ENCODE measurements around the gene QRICH1. TPM values are rescaled to one million over a fixed set of nuclear protein-coding genes. Genes with fewer than 3 reads are reported as not detected.
"Not testable (repeated sequence)": the region's sequence is repeated elsewhere in the genome, so short reads cannot be mapped to it uniquely, and the experiment has no call there.

Gene QRICH1
- total RNA-seq, 1 donor from 2014 or later = 147 TPM

DNA sequence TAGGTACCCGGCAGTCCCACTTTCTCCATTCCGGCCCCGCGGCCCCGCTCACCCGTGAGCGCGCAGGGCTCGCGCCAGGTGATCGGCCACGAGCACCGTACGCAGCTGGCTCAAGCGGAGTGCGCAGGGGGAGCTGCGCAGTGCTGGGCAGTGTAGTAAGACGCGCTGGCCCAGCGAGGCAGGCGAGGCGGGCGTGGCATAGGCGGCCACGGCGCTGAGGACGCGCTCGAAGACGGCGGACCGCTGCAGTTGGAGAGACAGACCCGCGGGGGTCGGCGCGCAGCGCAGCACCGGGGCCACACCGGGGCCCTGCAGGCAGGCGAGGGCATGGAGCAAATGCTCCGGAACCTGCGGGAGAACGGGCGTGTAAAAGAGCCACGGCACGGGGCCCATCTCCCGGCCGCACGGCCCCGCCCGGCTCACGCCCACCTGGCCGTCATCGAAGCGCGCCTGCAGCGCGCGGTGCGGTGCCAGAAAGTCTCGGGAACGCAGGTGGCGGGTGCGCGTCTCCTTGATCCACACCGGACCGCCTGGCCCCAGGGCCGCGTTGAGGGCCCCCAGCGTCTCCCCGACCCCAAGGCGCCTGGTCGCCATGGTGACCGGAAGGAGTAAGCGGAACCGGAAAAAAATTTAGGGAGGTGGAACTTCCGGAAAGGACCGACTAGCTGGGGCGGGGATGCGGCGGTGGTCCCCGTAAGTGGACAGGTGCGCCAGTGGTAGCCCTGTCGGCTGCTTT, 75.7 kb downstream of the QRICH1 start, which contains the start of gene DALRD3:
Gene DALRD3 (minus strand): TSS at position 610 of the 736 bp plus-strand sequence. CDS start 16 bp downstream, at position 594.
- no peaks in the 10 kb centered on the region for H3K27me3 Mint-ChIP-seq (ENCODE audit: insufficient read depth)
- H3K36me3 Mint-ChIP-seq (ENCODE audit: low read depth) = peaks cover 23% of the 10 kb centered on the region
- H3K27ac Mint-ChIP-seq = peak within 1 kb of the TSS; percentile 86
- H3K9me3 Mint-ChIP-seq = no peaks in the 10 kb centered on the region
- peak; percentile 65 for DNase-seq (ENCODE audit: low spot score)
- H3K4me1 Mint-ChIP-seq (ENCODE audit: low read depth) = peaks cover 17% of the 10 kb centered on the region
- intact Hi-C loops (cut with micrococcal nuclease) = loop anchor here (1.0 kb wide), 2 partner anchors 11 to 29 kb away; partner anchors contain the start of gene WDR6
- H3K4me3 Mint-ChIP-seq = peak within 1 kb of the TSS; percentile 91

DNA sequence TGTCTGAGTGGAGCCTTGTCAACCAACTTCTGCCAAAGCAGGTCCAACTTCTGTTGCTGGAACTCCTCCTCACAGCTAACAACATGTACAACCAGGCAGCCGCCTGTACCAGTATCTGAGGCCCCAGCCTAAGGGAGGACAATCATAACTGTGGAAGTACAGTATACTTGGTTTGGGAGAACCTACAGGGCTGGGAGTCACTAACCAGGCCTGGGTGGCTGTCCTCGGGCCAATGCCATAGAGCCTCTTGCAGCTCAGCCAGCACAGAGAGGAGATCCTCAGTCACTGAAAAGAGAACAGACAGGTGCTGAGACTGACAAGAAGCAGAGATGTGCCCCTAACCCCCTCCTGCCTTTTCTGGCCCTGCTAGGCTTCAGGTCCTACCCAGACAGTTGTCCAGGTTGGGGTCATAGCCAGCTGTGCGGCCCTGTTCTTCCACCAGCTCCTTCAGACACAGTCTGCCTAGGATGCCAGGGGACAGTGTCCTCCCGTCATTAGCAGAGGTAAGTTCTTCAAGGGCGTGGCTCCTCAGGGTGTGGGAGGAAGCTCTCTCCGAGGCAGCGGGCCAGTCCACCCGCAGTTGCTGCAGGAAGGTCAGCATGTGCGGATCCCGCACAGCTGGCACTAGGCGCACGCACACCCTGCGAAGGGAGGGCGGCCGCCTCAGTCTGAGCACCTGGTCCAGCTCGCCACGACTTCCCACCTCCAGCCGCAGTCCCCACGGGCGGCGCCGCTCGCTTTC, 76.5 kb downstream of the QRICH1 start:
- peaks cover 14% of the 10 kb centered on the region for H3K4me1 Mint-ChIP-seq (ENCODE audit: low read depth)
- H3K27me3 Mint-ChIP-seq (ENCODE audit: insufficient read depth) = no peaks in the 10 kb centered on the region
- intact Hi-C loops (cut with micrococcal nuclease) = no loop called here
- H3K36me3 Mint-ChIP-seq (ENCODE audit: low read depth) = peaks cover 16% of the 10 kb centered on the region
- H3K27ac Mint-ChIP-seq = peak overlapping the region; percentile 81
- H3K9me3 Mint-ChIP-seq = no peaks in the 10 kb centered on the region
- no peak for DNase-seq (ENCODE audit: low spot score)
- H3K4me3 Mint-ChIP-seq = peak overlapping the region; percentile 91

DNA sequence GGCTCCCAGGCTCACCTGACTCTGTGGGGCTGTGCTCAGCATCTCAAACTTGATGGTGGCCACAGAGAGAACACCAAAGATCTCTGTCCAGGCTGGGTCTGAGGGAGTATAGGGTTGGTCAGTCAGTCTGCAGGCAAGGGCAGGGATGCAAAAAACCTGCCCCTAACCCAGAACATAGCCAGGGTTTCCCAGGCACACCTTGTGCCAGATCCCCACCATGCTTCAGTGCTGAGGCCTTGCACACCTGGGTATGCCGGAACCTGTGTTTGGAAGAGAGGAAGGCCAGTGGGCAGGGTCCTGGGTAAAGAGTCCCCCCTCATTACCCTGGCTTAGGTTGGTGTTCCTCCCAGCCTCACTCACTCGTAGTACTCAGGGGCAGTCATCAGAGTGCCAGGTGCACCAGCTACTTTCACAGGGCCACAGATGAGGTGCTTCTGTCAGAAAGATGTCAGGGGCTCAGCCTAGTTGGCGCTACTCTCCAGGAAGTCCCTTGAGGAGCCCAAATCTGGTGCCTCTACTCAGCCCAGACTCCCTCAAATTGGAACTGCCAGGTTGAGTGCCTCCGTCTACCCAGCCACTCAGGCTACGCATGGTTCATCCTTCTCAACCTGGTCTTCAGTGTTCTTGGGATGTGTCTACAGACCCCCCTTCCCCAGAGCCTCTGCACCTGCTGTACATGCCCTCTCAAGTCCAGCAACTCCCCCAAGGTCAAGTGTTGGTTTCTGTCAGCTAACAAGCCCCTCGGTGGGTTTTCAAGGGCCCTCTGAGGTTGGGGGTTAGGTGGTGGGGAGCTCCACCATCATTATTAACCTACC, 77.2 kb downstream of the QRICH1 start:
- Mint-ChIP-seq H3K9me3 (no peaks in the 10 kb centered on the region), H3K4me3 (peak overlapping the region; percentile 91), H3K27me3 (ENCODE audit: insufficient read depth) (no peaks in the 10 kb centered on the region), H3K4me1 (ENCODE audit: low read depth) (peaks cover 17% of the 10 kb centered on the region), H3K36me3 (ENCODE audit: low read depth) (peaks cover 20% of the 10 kb centered on the region), H3K27ac (no peak overlapping the region)
- intact Hi-C loops (cut with micrococcal nuclease) = no loop called here
- no peak for DNase-seq (ENCODE audit: low spot score)

- Mint-ChIP-seq H3K4me1 (ENCODE audit: low read depth) (peaks cover 17% of the 10 kb centered on the region), H3K4me3 (peak overlapping the region; percentile 54), H3K27me3 (ENCODE audit: insufficient read depth) (no peaks in the 10 kb centered on the region), H3K27ac (no peak overlapping the region), H3K9me3 (no peaks in the 10 kb centered on the region), H3K36me3 (ENCODE audit: low read depth) (peaks cover 18% of the 10 kb centered on the region)
- DNase-seq (ENCODE audit: low spot score) = no peak
- intact Hi-C loops (cut with micrococcal nuclease) = no loop called here
Measured at GRCh38 chr3:49015765-49016164, 78.1 kb downstream of the QRICH1 start.

DNA sequence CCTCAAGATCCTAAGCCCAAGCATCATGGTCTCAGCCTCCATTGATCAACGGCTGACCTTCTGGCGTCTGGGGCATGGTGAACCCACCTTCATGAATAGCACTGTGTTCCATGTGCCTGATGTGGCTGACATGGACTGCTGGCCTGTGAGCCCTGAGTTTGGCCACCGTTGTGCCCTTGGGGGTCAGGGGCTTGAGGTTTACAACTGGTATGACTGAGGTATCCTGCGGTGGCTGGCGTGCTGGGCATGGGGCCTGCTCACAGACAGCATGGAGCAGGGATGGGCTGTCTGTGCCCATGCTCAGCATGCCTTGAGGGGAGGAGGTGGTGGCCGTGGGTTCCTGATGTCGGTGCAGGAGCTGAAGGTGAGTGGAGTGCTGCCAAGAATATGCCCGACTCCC, 78.8 kb downstream of the QRICH1 start:
- intact Hi-C loops (cut with micrococcal nuclease) = no loop called here
- Mint-ChIP-seq H3K4me3 (no peak overlapping the region), H3K9me3 (no peaks in the 10 kb centered on the region), H3K27me3 (ENCODE audit: insufficient read depth) (no peaks in the 10 kb centered on the region), H3K36me3 (ENCODE audit: low read depth) (peaks cover 18% of the 10 kb centered on the region), H3K4me1 (ENCODE audit: low read depth) (peaks cover 14% of the 10 kb centered on the region), H3K27ac (no peak overlapping the region)
- DNase-seq (ENCODE audit: low spot score) = no peak

GRCh38 chr3:49013738-49014660, 79.9 kb downstream of the QRICH1 start:
- no peak overlapping the region for H3K27ac Mint-ChIP-seq
- H3K36me3 Mint-ChIP-seq (ENCODE audit: low read depth) = peaks cover 18% of the 10 kb centered on the region
- H3K9me3 Mint-ChIP-seq = no peaks in the 10 kb centered on the region
- H3K4me3 Mint-ChIP-seq = no peak overlapping the region
- no peaks in the 10 kb centered on the region for H3K27me3 Mint-ChIP-seq (ENCODE audit: insufficient read depth)
- peaks cover 16% of the 10 kb centered on the region for H3K4me1 Mint-ChIP-seq (ENCODE audit: low read depth)
- intact Hi-C loops (cut with micrococcal nuclease) = no loop called here
- DNase-seq (ENCODE audit: low spot score) = peak; percentile 37

GRCh38 chr3:49013113-49013737, 80.6 kb downstream of the QRICH1 start:
- intact Hi-C loops (cut with micrococcal nuclease) = no loop called here

GRCh38 chr3:49012441-49013017, 81.3 kb downstream of the QRICH1 start:
- DNase-seq (ENCODE audit: low spot score) = no peak
- Mint-ChIP-seq H3K27ac (no peak overlapping the region), H3K4me3 (no peak overlapping the region), H3K4me1 (ENCODE audit: low read depth) (peaks cover 25% of the 10 kb centered on the region), H3K36me3 (ENCODE audit: low read depth) (peaks cover 23% of the 10 kb centered on the region), H3K27me3 (ENCODE audit: insufficient read depth) (no peaks in the 10 kb centered on the region), H3K9me3 (no peaks in the 10 kb centered on the region)
- intact Hi-C loops (cut with micrococcal nuclease) = no loop called here

More at GRCh38 chr3:49013113-49013737, 80.6 kb downstream of the QRICH1 start:
- no peak for DNase-seq (ENCODE audit: low spot score)
- Mint-ChIP-seq H3K36me3 (ENCODE audit: low read depth) (peaks cover 20% of the 10 kb centered on the region), H3K4me3 (no peak overlapping the region), H3K9me3 (no peaks in the 10 kb centered on the region), H3K4me1 (ENCODE audit: low read depth) (peaks cover 21% of the 10 kb centered on the region), H3K27ac (no peak overlapping the region), H3K27me3 (ENCODE audit: insufficient read depth) (no peaks in the 10 kb centered on the region)

GRCh38 chr3:49009396-49009795, 84.5 kb downstream of the QRICH1 start:
- Mint-ChIP-seq H3K36me3 (ENCODE audit: low read depth) (peaks cover 13% of the 10 kb centered on the region), H3K9me3 (no peaks in the 10 kb centered on the region), H3K27ac (no peak overlapping the region), H3K4me1 (ENCODE audit: low read depth) (peaks cover 29% of the 10 kb centered on the region), H3K4me3 (peak overlapping the region; percentile 65), H3K27me3 (ENCODE audit: insufficient read depth) (no peaks in the 10 kb centered on the region)
- DNase-seq (ENCODE audit: low spot score) = no peak
- intact Hi-C loops (cut with micrococcal nuclease) = loop anchor here (5.0 kb wide), 2 partner anchors 112 to 292 kb away; partner anchors contain the start of genes IP6K2 and SLC25A20

- H3K9me3 Mint-ChIP-seq; H3K27me3 Mint-ChIP-seq (ENCODE audit: insufficient read depth); DNase-seq (ENCODE audit: low spot score): not testable (repeated sequence)
- H3K36me3 Mint-ChIP-seq (ENCODE audit: low read depth) = peaks cover 13% of the 10 kb centered on the region
- peaks cover 29% of the 10 kb centered on the region for H3K4me1 Mint-ChIP-seq (ENCODE audit: low read depth)
- peak overlapping the region; percentile 100 for H3K27ac Mint-ChIP-seq
- H3K4me3 Mint-ChIP-seq = peak overlapping the region; percentile 98
- intact Hi-C loops (cut with micrococcal nuclease) = loop anchor here (5.0 kb wide), 2 partner anchors 111 to 291 kb away; partner anchors contain the start of genes IP6K2 and SLC25A20
Measured at GRCh38 chr3:49008627-49009026, 85.2 kb downstream of the QRICH1 start.

Measured in activated T-helper 1 cell treated with anti-CD3 and anti-CD28 coated beads, Interleukin-12 subunit alpha, Interleukin-12 subunit beta, Interleukin-2, Interleukin-4 antibody, amounts not matched to agents 30 ng/mL and 10 ng/mL and 1 ng/mL, durations not matched to agents 14 hours and 24 hours and 36 hours (primary cell).